Fibroblast of lung (primary cell): ENCODE measurements around the gene ST6GALNAC2.
"Not testable (repeated sequence)": the region's sequence is repeated elsewhere in the genome, so short reads cannot be mapped to it uniquely, and the experiment has no call there.

Experiments used
- EZH2 ChIP-seq: IDR thresholded peaks from 2 replicates; pipeline ENCODE4 v1.5.1; 2012; ENCODE audit warnings: low read length, control low read depth, mild to moderate bottlenecking; ENCODE audit errors: missing control alignments
- TF ChIP-seq, protein P1 (sequence below), 2 donors: IDR thresholded peaks in 1 of 2; conservative IDR thresholded peaks in 1 of 2; 1 replicate in 1 of 2; 2 replicates in 1 of 2; pipeline ENCODE4 v1.5.1; 2011 to 2012; ENCODE audit warnings: low read length in 2 of 2, control low read depth in 1 of 2, inconsistent platforms in 1 of 2, low read depth in 1 of 2, mild to moderate bottlenecking in 1 of 2

- TF ChIP-seq EZH2: not testable (repeated sequence)
- TF ChIP-seq, protein P1, sequence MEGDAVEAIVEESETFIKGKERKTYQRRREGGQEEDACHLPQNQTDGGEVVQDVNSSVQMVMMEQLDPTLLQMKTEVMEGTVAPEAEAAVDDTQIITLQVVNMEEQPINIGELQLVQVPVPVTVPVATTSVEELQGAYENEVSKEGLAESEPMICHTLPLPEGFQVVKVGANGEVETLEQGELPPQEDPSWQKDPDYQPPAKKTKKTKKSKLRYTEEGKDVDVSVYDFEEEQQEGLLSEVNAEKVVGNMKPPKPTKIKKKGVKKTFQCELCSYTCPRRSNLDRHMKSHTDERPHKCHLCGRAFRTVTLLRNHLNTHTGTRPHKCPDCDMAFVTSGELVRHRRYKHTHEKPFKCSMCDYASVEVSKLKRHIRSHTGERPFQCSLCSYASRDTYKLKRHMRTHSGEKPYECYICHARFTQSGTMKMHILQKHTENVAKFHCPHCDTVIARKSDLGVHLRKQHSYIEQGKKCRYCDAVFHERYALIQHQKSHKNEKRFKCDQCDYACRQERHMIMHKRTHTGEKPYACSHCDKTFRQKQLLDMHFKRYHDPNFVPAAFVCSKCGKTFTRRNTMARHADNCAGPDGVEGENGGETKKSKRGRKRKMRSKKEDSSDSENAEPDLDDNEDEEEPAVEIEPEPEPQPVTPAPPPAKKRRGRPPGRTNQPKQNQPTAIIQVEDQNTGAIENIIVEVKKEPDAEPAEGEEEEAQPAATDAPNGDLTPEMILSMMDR (conservative IDR thresholded peaks at IDR 0.05 in 1 of 2, IDR thresholded peaks at IDR 0.05 in 1 of 2; ENCODE audit: low read depth in 1 of 2, low read length in 2 of 2): not testable (repeated sequence)
These were observed 20.5 kb downstream of the ST6GALNAC2 start for GRCh38 chr17:76564991-76565727.
